Left colon (tissue), 2 donors: ENCODE results near the gene TNNI3. TPM values are rescaled to one million over a fixed set of nuclear protein-coding genes. Genes with fewer than 3 reads are reported as not detected.
"Not testable (repeated sequence)": the region's sequence is repeated elsewhere in the genome, so short reads cannot be mapped to it uniquely, and the experiment has no call there.

Source experiments
- ATAC-seq: fragments of 200-7000 bp; cut with Tn5 transposase; one replicate; pipeline ENCODE4 v1.9.1; 2020; ENCODE audit warnings: mild to moderate bottlenecking, moderate library complexity
- DNase-seq, 2 donors: peaks; one replicate each; pipeline ENCODE4 v3.0.0-alpha.2; 2020
- intact Hi-C, 2 donors: fragments of 100-400 bp; cut with DNase I in 1 of 2; cut with micrococcal nuclease in 1 of 2; formaldehyde crosslinking; loops; one replicate each; pipeline versions ENCODE4 v1.11.2 to v1.14.0; 2022; cut with DNase I, micrococcal nuclease
- long read RNA-seq: library from polyadenylated mRNA; unstranded; transcript quantifications from one replicate; pipeline ENCODE4 v2.0.0, GENCODE V29; 2021
- total RNA-seq, 2 donors: library from RNA; stranded (reverse); fragmentation: NEBNext Ultra II Directional; extraction: Animal tissue kit (Norgen Biotek cat#: 25700); gene quantifications; one replicate each; pipeline ENCODE4 v1.2.1, GENCODE V29; 2021
- donor health status: DM: no; HTN: no; CAD: no.
- donor health status: DM: yes; HTN: yes; CAD: no.

TNNI3 gene
- total RNA-seq: 1 to 10 TPM in 1 of 2 donors, not detected in 1; 1.1 TPM
- long read RNA-seq: 0 reads

GRCh38 chr19:55157064-55157908, at the start of gene TNNI3:
TNNI3 (minus strand) TSS chr19:55157732; CDS start chr19:55157589, 143 bp downstream.
- DNase-seq (no peak), ATAC-seq (no peak)
- intact Hi-C loops: no loop called here

GRCh38 chr19:55206664-55207500, 49.4 kb upstream of the TNNI3 start:
- ATAC-seq (peak; percentile 83), DNase-seq (peak; percentile 87 to 93)
- intact Hi-C loops: no loop called here

DNA sequence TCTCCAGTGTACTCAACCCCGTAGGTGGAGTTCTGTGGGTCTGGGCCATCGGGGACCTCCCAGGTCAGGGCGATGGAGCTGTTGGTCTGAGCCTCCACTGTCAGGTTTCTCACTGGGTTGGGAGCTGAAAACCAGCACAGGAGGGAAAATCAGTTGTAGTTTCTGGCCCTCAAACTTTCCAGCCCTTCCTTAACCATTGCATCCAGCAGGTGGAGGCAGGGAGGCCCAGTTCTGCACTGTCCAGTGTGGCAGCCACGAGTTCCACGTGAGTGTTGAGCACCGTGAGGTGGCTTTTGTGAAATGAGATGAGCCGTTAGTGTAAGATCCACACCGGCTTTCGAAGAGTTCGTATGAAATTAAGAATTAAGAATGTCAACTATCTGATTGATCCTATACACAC, 44.7 kb upstream of the TNNI3 start:
- ATAC-seq, intact Hi-C loops, DNase-seq: not testable (repeated sequence)

DNA sequence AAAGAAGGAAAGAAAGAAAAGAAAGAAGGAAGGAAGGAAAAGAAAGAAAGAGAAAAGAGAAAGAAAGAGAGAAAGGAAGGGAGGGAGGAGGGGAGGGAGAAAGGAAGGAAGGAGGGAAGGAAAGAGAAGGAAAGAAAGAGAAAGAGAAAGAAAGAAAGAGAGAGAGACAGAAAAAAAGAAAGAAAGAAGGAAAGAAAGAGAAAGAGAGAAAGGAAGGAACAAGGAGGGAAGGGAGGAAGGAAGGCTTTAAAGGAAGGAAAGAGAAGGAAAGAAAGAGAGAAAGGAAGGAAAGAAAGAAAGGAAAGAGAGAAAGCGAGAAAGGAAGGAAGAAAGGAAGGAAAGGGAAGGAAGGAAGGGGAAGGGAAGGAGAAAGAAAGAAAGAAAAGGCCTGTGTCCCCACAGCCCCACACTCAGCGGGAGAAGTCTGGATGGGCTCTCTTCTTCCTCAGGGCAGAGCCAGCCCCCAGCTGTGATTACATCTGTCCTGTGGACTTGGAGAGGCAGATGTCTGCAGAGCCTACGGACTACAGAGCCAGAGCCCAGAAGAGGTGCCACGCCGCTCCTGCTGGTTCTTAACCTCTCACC, 42.2 kb upstream of the TNNI3 start:
- intact Hi-C loops: no loop called here
- no peak for ATAC-seq

DNA sequence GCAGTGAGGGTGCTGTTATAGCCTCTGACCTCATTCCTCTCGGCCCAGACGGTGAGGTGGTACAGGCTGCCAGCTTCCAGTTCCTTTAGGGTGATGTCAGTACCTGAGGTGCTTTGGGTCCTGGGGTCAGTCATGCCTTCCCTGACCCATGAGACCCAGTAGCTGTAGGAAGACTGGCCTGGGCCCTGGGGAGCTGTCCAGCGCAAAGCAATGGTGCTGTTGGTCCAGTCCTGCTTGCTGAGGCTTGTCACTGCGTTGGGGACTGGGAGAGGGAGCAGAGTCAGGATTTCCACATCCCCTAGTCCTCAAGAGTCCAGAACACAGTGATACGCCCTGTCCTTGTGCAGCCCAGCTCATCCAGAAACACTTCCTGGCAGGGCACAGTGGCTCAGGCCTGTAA, 41.1 kb upstream of the TNNI3 start:
- DNase-seq (no peak), ATAC-seq (no peak)
- intact Hi-C loops: no loop called here

More for the DNA sequence above, 42.2 kb upstream of the TNNI3 start:
- no peak for DNase-seq

- peak; percentile 18 for ATAC-seq
- no peak for DNase-seq
- intact Hi-C loops: no loop called here
These were observed 40.0 kb upstream of the TNNI3 start for GRCh38 chr19:55197528-55197927.

GRCh38 chr19:55196803-55197202, 39.3 kb upstream of the TNNI3 start:
- DNase-seq (no peak), ATAC-seq (peak; percentile 8)
- intact Hi-C loops: no loop called here

GRCh38 chr19:55193481-55193880, 35.9 kb upstream of the TNNI3 start:
- no peak for ATAC-seq
- no peak for DNase-seq
- intact Hi-C loops: no loop called here

GRCh38 chr19:55189403-55189835, 31.9 kb upstream of the TNNI3 start:
- ATAC-seq (peak; percentile 12), DNase-seq (no peak)
- intact Hi-C loops: no loop called here

GRCh38 chr19:55188625-55189024, 31.1 kb upstream of the TNNI3 start:
- intact Hi-C loops: no loop called here
- DNase-seq: no peak
- peak; percentile 5 for ATAC-seq

GRCh38 chr19:55186080-55186479, 28.5 kb upstream of the TNNI3 start:
- DNase-seq (no peak), ATAC-seq (peak; percentile 10)
- intact Hi-C loops: no loop called here

DNA sequence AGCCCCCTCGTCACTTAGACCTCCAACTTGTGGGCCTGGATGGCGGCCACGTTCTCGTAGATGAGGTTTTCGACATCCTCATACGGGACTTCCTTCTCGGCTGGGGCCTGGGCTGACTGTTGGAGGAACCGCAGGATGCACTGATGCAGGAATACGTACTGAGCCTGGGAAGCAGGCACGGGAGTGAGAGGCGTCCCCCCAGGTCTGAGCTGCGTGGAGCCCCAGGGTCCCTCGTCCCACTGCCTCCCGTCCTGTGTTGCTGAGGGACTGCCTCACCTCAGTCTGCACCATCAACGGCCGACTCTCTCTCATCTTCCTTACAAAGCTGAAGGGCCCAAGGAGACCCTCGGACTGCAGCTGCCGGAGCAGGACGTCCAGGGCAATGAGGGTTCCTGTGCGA, 24.2 kb upstream of the TNNI3 start:
- intact Hi-C loops: no loop called here
- DNase-seq (no peak), ATAC-seq (no peak)

- ATAC-seq (peak; percentile 84), DNase-seq (peak in 1 of 2 donors; percentile 71)
- intact Hi-C loops: no loop called here
These were observed 22.3 kb upstream of the TNNI3 start, which contains the start of gene SYT5 for GRCh38 chr19:55179606-55180484. SYT5 (minus strand) TSS chr19:55180289; CDS start chr19:55179041, 1,248 bp downstream.

GRCh38 chr19:55178781-55179599, 21.5 kb upstream of the TNNI3 start:
- intact Hi-C loops: no loop called here
- DNase-seq: peak; percentile 60 to 75
- peak; percentile 53 for ATAC-seq

- DNase-seq (no peak), ATAC-seq (no peak)
- intact Hi-C loops: no loop called here
These were observed 18.5 kb upstream of the TNNI3 start for GRCh38 chr19:55176076-55176475.

GRCh38 chr19:55175117-55175867, 17.8 kb upstream of the TNNI3 start:
- intact Hi-C loops: no loop called here
- no peak for ATAC-seq

More at GRCh38 chr19:55175117-55175867, 17.8 kb upstream of the TNNI3 start:
- DNase-seq: no peak
